Omental fat pad (tissue), 4 donors: ENCODE data around the gene KIF19. TPM values are rescaled to one million over a fixed set of nuclear protein-coding genes. Genes with fewer than 3 reads are reported as not detected.

Experiments used
- ATAC-seq: fragments of 150-250 bp; one replicate; pipeline ENCODE4 v1.9.1; 2016; ENCODE audit warnings: mild to moderate bottlenecking, moderate library complexity; ENCODE audit not compliant: low FRiP score
- DNase-seq: peaks from one replicate; pipeline ENCODE4 v3.0.0-alpha.2; 2019; ENCODE audit warnings: low spot score
- CTCF ChIP-seq, 3 donors: fragments of 450-650 bp; IDR thresholded peaks; one replicate each; pipeline ENCODE4 v1.5.1; 2016 to 2017; ENCODE audit warnings: antibody characterized with exemption in 3 of 3, mild to moderate bottlenecking in 3 of 3, moderate library complexity in 2 of 3
- total RNA-seq, 4 donors: library from RNA; depleted of rRNA; stranded (reverse); fragments of >200 nt; gene quantifications; one replicate each; pipeline ENCODE4 v1.1.0, GENCODE V29; 2016

Gene KIF19
- total RNA-seq, 4 donors from 2014 or later: 0.72 to 2.4 (median 1.4) TPM

- DNase-seq (no peak), ATAC-seq (no peak)
- TF ChIP-seq CTCF (IDR thresholded peaks at IDR 0.05): no peak
Measured at GRCh38 chr17:74318391-74318790, 7.6 kb upstream of the KIF19 start.

- DNase-seq (no peak), ATAC-seq (no peak)
- no peak for TF ChIP-seq CTCF (IDR thresholded peaks at IDR 0.05)
Measured at GRCh38 chr17:74324521-74324920, 1.5 kb upstream of the KIF19 start.

GRCh38 chr17:74325376-74325742, 667 bp upstream of the KIF19 start:
- no peak for TF ChIP-seq CTCF (IDR thresholded peaks at IDR 0.05)
- ATAC-seq (peak; percentile 29), DNase-seq (no peak)

- TF ChIP-seq CTCF (IDR thresholded peaks at IDR 0.05): no peak
- ATAC-seq: no peak
- no peak for DNase-seq
Measured at GRCh38 chr17:74326506-74326905, 480 bp downstream of the KIF19 start.

- DNase-seq (no peak), ATAC-seq (no peak)
- no peak for TF ChIP-seq CTCF (IDR thresholded peaks at IDR 0.05)
Measured at GRCh38 chr17:74328487-74328886, 2.5 kb downstream of the KIF19 start.

GRCh38 chr17:74329378-74329777, 3.4 kb downstream of the KIF19 start:
- ATAC-seq: no peak
- TF ChIP-seq CTCF (IDR thresholded peaks at IDR 0.05): no peak
- DNase-seq: no peak

- no peak for ATAC-seq
- DNase-seq: no peak
- no peak for TF ChIP-seq CTCF (IDR thresholded peaks at IDR 0.05)
Measured at GRCh38 chr17:74330446-74330845, 4.4 kb downstream of the KIF19 start.
